Central memory CD4-positive, alpha-beta T cell (primary cell): ENCODE results near the gene ANKRD33.

Experiments
- DNase-seq: peaks from one replicate; pipeline ENCODE4 v3.0.0; 2022

The ANKRD33 gene

GRCh38 chr12:51921017-51921725 lies 33.3 kb downstream of the ANKRD33 start:
- DNase-seq: no peak

DNA sequence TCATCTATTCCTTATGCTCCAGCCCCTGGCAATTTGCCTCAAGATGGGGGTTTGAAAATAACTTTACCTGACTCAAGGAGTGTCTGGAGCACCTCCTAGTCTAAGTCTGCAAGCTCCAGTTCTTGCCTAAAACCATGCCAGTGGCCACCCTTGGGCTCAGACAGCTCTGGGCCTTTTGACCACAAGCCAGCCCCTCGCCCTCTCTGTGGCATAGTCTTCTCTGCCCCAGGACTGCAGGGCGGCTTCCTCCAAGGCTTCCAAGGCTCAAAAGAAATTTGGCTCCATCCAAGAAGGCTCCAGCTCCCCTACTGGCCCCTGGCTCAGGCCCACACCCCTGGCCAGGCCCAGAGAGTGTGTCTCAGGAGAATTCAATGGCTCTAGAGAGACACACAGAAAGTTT lies 34.2 kb downstream of the ANKRD33 start:
- DNase-seq: no peak

DNA sequence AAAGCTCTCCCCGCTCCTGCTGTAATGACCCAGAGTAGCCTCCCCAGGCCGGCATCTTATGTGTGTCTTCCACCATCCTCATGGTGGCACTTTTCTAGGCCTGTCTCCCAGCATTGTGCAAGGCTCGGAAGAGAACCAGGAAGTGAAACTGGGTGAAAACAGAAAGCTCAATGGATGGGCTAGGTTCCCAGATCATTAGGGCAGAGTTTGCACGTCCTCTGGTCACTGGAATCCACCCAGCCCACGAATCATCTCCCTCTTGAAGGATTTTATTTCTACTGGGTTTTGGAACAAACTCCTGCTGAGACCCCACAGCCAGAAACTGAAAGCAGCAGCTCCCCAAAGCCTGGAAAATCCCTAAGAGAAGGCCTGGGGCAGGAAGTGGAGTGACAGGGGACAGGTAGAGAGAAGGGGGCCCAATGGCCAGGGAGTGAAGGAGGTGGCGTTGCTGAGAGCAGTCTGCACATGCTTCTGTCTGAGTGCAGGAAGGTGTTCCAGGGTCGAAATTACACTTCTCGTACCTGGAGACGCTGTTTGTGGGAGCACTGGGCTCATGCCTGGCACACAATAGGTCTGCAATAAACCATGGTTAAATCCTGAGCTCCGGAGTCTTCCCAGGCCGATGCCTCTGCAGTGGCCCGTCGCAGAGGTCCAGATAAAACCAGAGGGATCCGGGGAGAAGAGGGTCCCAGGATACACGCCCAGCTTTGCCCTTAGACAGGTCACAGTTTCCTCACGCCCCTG lies 35.0 kb downstream of the ANKRD33 start:
- DNase-seq: no peak

GRCh38 chr12:51923506-51924365 lies 35.8 kb downstream of the ANKRD33 start:
- peak; percentile 27 for DNase-seq

DNA sequence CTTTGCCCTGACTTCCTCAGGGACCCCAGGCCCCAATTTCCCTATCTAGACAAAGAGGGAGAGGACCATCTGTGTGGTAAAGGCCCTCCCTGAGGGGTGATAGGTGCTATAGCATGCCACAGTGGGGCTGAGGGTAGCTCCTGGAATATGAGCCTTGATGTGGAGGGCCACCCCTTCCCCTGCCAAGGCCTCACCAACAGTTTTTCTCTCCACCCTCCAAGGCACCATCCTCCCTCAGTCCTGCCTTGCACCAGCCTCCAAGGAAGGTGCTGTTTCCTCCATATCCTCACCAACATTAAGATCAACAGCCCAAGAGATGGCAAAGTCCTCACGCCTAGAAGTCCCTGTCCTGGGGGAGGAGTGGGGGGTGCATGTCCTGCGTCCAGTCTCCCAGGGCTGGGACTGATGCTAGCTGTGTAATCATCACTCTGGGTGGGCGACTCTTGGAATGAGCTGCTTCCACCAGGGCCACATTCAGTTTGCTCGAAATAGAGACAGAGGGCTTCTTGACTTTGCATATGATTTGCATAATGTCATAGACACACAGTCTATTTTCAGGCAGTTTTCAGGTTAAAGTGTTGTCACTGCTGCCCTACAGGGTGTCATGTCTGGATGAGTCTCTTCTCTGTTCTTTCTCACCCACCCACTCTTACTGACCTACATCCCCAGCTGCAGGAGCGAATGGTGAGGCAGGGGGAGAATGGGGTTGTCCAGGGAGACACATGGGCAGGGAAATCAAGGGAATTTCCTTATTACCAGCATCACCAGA lies 36.8 kb downstream of the ANKRD33 start:
- DNase-seq: no peak

DNA sequence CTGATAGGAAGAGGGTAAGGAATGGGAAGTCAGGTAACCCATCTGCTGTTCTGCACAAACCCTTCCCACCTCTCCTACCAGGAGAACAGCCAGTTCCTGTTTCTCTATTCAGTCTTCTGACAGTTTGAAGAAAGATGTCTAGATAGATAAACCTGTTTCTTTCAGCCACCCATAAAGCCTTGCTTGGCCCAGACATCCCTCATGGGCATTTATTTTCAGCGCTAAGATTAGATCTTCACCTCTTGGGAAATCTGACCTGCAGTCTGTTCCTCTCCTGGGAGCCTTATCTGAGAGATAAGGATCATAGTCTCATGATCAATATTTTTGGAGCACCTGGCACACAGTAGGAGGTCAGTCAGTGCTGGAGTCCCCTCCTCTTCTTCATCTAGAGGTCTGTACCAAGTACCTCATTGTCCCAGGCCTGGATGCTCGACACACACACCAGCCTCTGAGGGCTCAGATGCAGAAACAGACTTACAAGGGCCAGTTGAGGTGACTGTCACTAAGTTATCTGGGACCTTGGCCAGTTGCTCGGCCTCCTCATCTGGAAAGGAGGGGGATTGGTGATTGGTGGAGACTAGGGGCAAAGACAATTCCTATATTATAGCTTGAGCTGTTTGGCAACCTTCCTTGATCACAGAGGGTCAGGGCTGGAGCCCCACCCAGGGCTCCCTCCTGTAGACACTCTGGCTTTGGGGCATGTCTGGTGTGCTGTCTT lies 37.6 kb downstream of the ANKRD33 start:
- DNase-seq: no peak

GRCh38 chr12:51926064-51926632 lies 38.2 kb downstream of the ANKRD33 start:
- no peak for DNase-seq

- no peak for DNase-seq
Measured at GRCh38 chr12:51926718-51927117, 38.8 kb downstream of the ANKRD33 start.

- DNase-seq: no peak
Measured at GRCh38 chr12:51932218-51933076, 44.5 kb downstream of the ANKRD33 start.

- no peak for DNase-seq
Measured at GRCh38 chr12:51934080-51934479, 46.2 kb downstream of the ANKRD33 start.

GRCh38 chr12:51937926-51938325 lies 50.0 kb downstream of the ANKRD33 start:
- DNase-seq: no peak

DNA sequence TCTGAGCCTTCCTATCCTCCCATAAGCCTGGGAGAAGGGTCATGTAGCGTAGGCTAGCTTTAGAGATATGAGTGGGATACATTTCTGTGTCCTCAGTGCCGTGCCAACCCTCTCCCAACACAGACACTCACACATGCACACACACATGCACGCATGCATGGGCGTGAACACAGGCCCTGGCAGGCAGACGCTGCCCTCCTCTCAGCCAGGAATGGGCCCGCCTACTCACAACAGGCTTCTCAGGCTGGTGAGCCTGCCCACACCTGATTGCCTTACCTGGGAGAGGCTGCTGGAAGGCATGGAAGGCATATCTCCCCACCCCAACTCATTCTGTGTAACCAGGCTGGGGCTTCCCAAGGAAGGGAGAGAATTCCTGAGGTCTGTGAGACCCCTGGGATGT lies 50.8 kb downstream of the ANKRD33 start:
- DNase-seq: no peak

DNA sequence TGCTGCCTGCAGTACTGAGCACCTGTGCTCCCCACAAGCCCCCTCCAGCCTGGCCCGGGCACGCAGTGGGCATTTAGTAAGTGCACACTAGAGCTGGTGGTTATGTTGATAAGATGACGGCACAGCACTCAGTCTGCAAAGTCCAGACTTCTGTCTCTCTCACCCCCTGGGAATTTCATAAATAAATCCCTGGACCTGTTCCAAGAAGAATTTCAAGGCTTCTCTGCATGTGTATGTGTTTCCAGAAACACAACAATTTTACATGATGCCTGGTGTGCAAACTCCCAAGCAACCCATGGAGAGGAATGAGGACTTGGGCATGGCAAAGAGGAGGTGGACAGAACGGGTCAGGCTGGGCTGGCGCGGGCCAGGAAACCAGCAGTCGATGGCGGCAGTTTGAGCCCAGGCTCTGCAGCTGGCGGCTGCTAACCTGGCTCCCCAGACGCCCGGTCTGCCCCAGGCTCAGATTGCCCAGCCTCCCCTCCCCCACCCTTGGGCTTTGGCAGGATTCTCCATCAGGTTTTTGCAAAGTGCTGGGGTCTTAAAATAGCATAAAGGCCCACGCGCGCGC lies 53.2 kb downstream of the ANKRD33 start:
- no peak for DNase-seq
